NCI-H526 (cell line): ENCODE measurements around the gene OXCT1.
"Not testable (repeated sequence)": the region's sequence is repeated elsewhere in the genome, so short reads cannot be mapped to it uniquely, and the experiment has no call there.

Source experiments
- DNase-seq, 2 experiments: peaks; one replicate each; lab custom pipeline; 2025; lab: John Stamatoyannopoulos, UW

OXCT1 gene

GRCh38 chr5:41874512-41875060 lies 4.4 kb upstream of the OXCT1 start:
- DNase-seq: no peak

GRCh38 chr5:41871852-41872251 lies 1.6 kb upstream of the OXCT1 start:
- DNase-seq: no peak

- DNase-seq: no peak
These were observed 413 bp upstream of the OXCT1 start for GRCh38 chr5:41870627-41871048.

- peak; percentile 43 to 72 for DNase-seq
These were observed 988 bp downstream of the OXCT1 start for GRCh38 chr5:41869151-41869723.

- DNase-seq: no peak
These were observed 6.2 kb downstream of the OXCT1 start for GRCh38 chr5:41863871-41864486.

GRCh38 chr5:41858890-41859289 lies 11.3 kb downstream of the OXCT1 start:
- no peak for DNase-seq

- DNase-seq: no peak
These were observed 12.2 kb downstream of the OXCT1 start for GRCh38 chr5:41857989-41858388.

- DNase-seq: peak; percentile 55 to 85
These were observed 13.4 kb downstream of the OXCT1 start for GRCh38 chr5:41856644-41857491.

- DNase-seq: no peak
These were observed 17.9 kb downstream of the OXCT1 start for GRCh38 chr5:41852293-41852692.

- no peak for DNase-seq
These were observed 19.1 kb downstream of the OXCT1 start for GRCh38 chr5:41851116-41851515.

- no peak for DNase-seq
These were observed 21.2 kb downstream of the OXCT1 start for GRCh38 chr5:41848983-41849382.

GRCh38 chr5:41845751-41846150 lies 24.5 kb downstream of the OXCT1 start:
- not testable (repeated sequence) for DNase-seq

GRCh38 chr5:41844502-41844901 lies 25.7 kb downstream of the OXCT1 start:
- no peak for DNase-seq

- peak; percentile 52 to 82 for DNase-seq
These were observed 26.5 kb downstream of the OXCT1 start for GRCh38 chr5:41843456-41844370.

- DNase-seq: no peak
These were observed 27.4 kb downstream of the OXCT1 start for GRCh38 chr5:41842777-41843176.

- DNase-seq: no peak
These were observed 28.9 kb downstream of the OXCT1 start for GRCh38 chr5:41841325-41841724.

- DNase-seq: no peak
These were observed 30.0 kb downstream of the OXCT1 start for GRCh38 chr5:41840251-41840650.

GRCh38 chr5:41837793-41838192 lies 32.4 kb downstream of the OXCT1 start:
- no peak for DNase-seq

GRCh38 chr5:41835645-41836044 lies 34.6 kb downstream of the OXCT1 start:
- no peak for DNase-seq

GRCh38 chr5:41834506-41834905 lies 35.7 kb downstream of the OXCT1 start:
- no peak for DNase-seq

GRCh38 chr5:41832430-41832829 lies 37.8 kb downstream of the OXCT1 start:
- no peak for DNase-seq

GRCh38 chr5:41831155-41831554 lies 39.1 kb downstream of the OXCT1 start:
- no peak for DNase-seq
